22Rv1 (cell line): ENCODE measurements around the gene CXorf49.
"Not testable (repeated sequence)": the region's sequence is repeated elsewhere in the genome, so short reads cannot be mapped to it uniquely, and the experiment has no call there.

ENCODE experiments used
- ZFX ChIP-seq: fragments of 450-650 bp; IDR thresholded peaks from 2 replicates; pipeline ENCODE4 v1.6.1; 2017; ENCODE audit warnings: antibody characterized with exemption, borderline replicate concordance
- TF ChIP-seq, protein P1 (sequence below): fragments of 450-650 bp; IDR thresholded peaks from 2 replicates; pipeline ENCODE4 v1.5.1; 2017; ENCODE audit warnings: mild to moderate bottlenecking

DNA sequence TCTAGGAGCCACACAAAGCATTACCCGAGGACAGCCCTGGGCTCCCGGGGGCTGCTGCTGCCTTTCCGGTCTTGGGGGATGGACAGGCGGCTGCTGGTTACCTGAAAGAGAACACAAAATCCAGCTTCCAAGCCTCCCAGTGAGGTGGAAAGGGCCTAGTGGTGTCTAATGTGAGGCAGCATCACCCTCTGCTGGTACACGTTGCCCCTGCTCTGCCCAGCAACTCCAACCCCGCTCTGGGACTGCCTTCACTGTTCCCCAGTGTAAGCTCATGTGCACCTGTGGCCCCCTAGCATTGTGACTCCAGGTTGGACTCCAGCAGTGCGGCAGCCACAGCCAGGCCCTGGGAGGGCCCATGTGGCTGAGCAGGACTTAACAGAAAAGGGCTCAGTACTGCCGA is 2.5 kb downstream of the CXorf49 start:
- TF ChIP-seq, protein P1, sequence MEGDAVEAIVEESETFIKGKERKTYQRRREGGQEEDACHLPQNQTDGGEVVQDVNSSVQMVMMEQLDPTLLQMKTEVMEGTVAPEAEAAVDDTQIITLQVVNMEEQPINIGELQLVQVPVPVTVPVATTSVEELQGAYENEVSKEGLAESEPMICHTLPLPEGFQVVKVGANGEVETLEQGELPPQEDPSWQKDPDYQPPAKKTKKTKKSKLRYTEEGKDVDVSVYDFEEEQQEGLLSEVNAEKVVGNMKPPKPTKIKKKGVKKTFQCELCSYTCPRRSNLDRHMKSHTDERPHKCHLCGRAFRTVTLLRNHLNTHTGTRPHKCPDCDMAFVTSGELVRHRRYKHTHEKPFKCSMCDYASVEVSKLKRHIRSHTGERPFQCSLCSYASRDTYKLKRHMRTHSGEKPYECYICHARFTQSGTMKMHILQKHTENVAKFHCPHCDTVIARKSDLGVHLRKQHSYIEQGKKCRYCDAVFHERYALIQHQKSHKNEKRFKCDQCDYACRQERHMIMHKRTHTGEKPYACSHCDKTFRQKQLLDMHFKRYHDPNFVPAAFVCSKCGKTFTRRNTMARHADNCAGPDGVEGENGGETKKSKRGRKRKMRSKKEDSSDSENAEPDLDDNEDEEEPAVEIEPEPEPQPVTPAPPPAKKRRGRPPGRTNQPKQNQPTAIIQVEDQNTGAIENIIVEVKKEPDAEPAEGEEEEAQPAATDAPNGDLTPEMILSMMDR = not testable (repeated sequence)
- not testable (repeated sequence) for TF ChIP-seq ZFX
